K562 (cell line): ENCODE data around the gene AMFR. TPM values are rescaled to one million over a fixed set of nuclear protein-coding genes. Genes with fewer than 3 reads are reported as not detected.

ENCODE experiments used
- ATF1 ChIP-seq, 2 experiments: fragments of 450-650 bp in 1 of 2; IDR thresholded peaks; 2 replicates each; pipeline ENCODE4 v1.6.1; 2016; ENCODE audit warnings: missing compliant biosample characterization in 1 of 2, missing genetic modification characterization in 1 of 2
- CBX5 ChIP-seq: IDR thresholded peaks from 2 replicates; pipeline ENCODE4 v1.6.1; 2014; ENCODE audit warnings: low read depth, borderline replicate concordance
- DEAF1 ChIP-seq: fragments of 450-650 bp; formaldehyde crosslinking; IDR thresholded peaks from 2 replicates; pipeline ENCODE4 v1.4.0; 2020; ENCODE audit warnings: mild to moderate bottlenecking, moderate library complexity
- DPF2 ChIP-seq: fragments of 450-650 bp; IDR thresholded peaks from 2 replicates; pipeline ENCODE4 v1.6.1; 2016
- KDM5B ChIP-seq: fragments of 200-600 bp; sonication (generic); IDR thresholded peaks from 2 replicates; pipeline ENCODE4 v1.6.1; 2012; ENCODE audit warnings: low read depth, mild to moderate bottlenecking, moderate library complexity, low read length, control low read depth, inconsistent platforms; ENCODE audit not compliant: insufficient replicate concordance
- MAX ChIP-seq: sonication (generic); formaldehyde crosslinking; IDR thresholded peaks from 2 replicates; pipeline ENCODE4 v1.9.0; 2022; ENCODE audit warnings: mild to moderate bottlenecking, missing genetic modification reagents
- NCOA2 ChIP-seq, 2 experiments: fragments of 450-650 bp; IDR thresholded peaks; 2 replicates each; pipeline ENCODE4 v1.6.1; 2018; ENCODE audit warnings: mild to moderate bottlenecking in 2 of 2, moderate library complexity in 1 of 2; ENCODE audit not compliant: partially characterized antibody in 2 of 2
- NKRF ChIP-seq: fragments of 450-650 bp; IDR thresholded peaks from 2 replicates; pipeline ENCODE4 v1.6.1; 2016; ENCODE audit warnings: borderline replicate concordance
- SRF ChIP-seq, 2 experiments: fragments of 250-450, 450-650 bp in 1 of 2; sonication (Bioruptor Pico) in 1 of 2; sonication (generic) in 1 of 2; formaldehyde crosslinking; IDR thresholded peaks; 2 replicates each; pipeline versions ENCODE4 v1.5.0 to v1.5.1; 2020 to 2022; ENCODE audit warnings: mild to moderate bottlenecking in 1 of 2, missing genetic modification reagents in 1 of 2
- TRIM28 ChIP-seq: fragments of 450-650 bp; IDR thresholded peaks from 2 replicates; pipeline ENCODE4 v1.6.1; 2017
- USF1 ChIP-seq: sonication (generic); formaldehyde crosslinking; IDR thresholded peaks from 2 replicates; pipeline ENCODE4 v1.9.0; 2022; ENCODE audit warnings: mild to moderate bottlenecking, missing genetic modification reagents
- YBX1 ChIP-seq: fragments of 450-650 bp; IDR thresholded peaks from 2 replicates; pipeline ENCODE4 v1.7.1; 2016; ENCODE audit warnings: mild to moderate bottlenecking
- ZMIZ1 ChIP-seq, 2 experiments: fragments of 150-350 bp in 1 of 2; IDR thresholded peaks; 2 replicates each; pipeline ENCODE4 v1.6.1; 2012 to 2016; ENCODE audit warnings: low read depth in 2 of 2, low read length in 2 of 2, mild to moderate bottlenecking in 1 of 2, moderate library complexity in 1 of 2
- ZNF121 ChIP-seq: sonication (generic); formaldehyde crosslinking; conservative IDR thresholded peaks from 2 replicates; pipeline ENCODE4 v1.8.0; 2022; ENCODE audit warnings: missing genetic modification reagents
- ZNF395 ChIP-seq: fragments of 200-800 bp; sonication (Bioruptor generic); IDR thresholded peaks from 2 replicates; pipeline ENCODE4 v1.6.1; 2017; ENCODE audit warnings: missing genetic modification characterization, missing compliant biosample characterization
- polyA plus RNA-seq, 8 experiments: library from polyadenylated mRNA; depleted of rRNA in 4 of 8; stranded (reverse) in 5 of 8; unstranded in 3 of 8; fragments of >200 nt; fragmentation: Nextera tagmentation in 2 of 8; fragmentation: Illumina TruSeq in 1 of 8; extraction: Ambion mirVana in 2 of 8; extraction: Trizol in 1 of 8; gene quantifications; 2 replicates each; pipeline versions ENCODE4 v1.2.1 to v1.2.3, GENCODE V29; 2011 to 2014; ENCODE audit warnings: inconsistent platforms in 1 of 8, missing spikeins in 1 of 8
- total RNA-seq, 7 experiments: library from RNA; depleted of rRNA in 6 of 7; stranded (reverse); fragments of >200 nt in 6 of 7; fragmentation: Illumina TruSeq in 2 of 7; extraction: Trizol in 2 of 7; gene quantifications; 2 replicates each; pipeline versions ENCODE4 v1.2.1 to v1.2.3, GENCODE V29; 2011 to 2021; ENCODE audit warnings: low replicate concordance in 1 of 7

Gene AMFR
- total and polyA plus RNA-seq, 9 of the 15 experiments (the other 6 are each of a cell fraction or from before 2014, with no cell fraction given): 15.6 to 113 (median 58.4) TPM

- TF ChIP-seq USF1 (CRISPR knock-in tag) (no peak), SRF (CRISPR knock-in tag; IDR thresholded peaks at IDR 0.05) (no peak), TRIM28 (no peak), NCOA2 (IDR thresholded peaks at IDR 0.05; ENCODE audit: partially characterized antibody in 2 of 2) (no peak), ZNF121 (CRISPR knock-in tag) (no peak), YBX1 (no peak), DEAF1 (CRISPR knock-in tag) (no peak), ATF1 (CRISPR knock-in tag; IDR thresholded peaks at IDR 0.05) (no peak), ATF1 (tag; IDR thresholded peaks at IDR 0.05) (no peak), CBX5 (no peak), MAX (no peak), ZMIZ1 (IDR thresholded peaks at IDR 0.05; ENCODE audit: low read depth in 2 of 2, low read length in 2 of 2) (no peak), KDM5B (peak; percentile 32), ZNF395 (CRISPR knock-in tag) (peak; percentile 58), DPF2 (no peak), NKRF (no peak)
Measured at GRCh38 chr16:56451753-56452689, 26.7 kb upstream of the AMFR start (continued).
